ACHN (cell line): ENCODE data around the gene IGSF10.
A peak's percentile ranks its signal among the peaks of the same experiment; 100 is the strongest.

Source experiments
- DNase-seq: peaks from one replicate; pipeline ENCODE4 v3.0.0-alpha.2; 2015
- in situ Hi-C: cut with HindIII; loops from 2 replicates; pipeline ENCODE4 v1.10.0; 2017; ENCODE audit warnings: low sequenced_read_pairs, low pct_ligation_motif_present, low pct_unique_long_range_greater_than_20kb

Gene IGSF10

GRCh38 chr3:151430821-151431484 lies 29.9 kb downstream of the IGSF10 start:
- DNase-seq, result no peak
- in situ Hi-C loops, result no loop called here

GRCh38 chr3:151428386-151428785 lies 32.5 kb downstream of the IGSF10 start:
- no peak for DNase-seq
- in situ Hi-C loops, result no loop called here

- DNase-seq, result no peak
- in situ Hi-C loops, result no loop called here
These were observed 34.6 kb downstream of the IGSF10 start for GRCh38 chr3:151426341-151426657.

- peak; percentile 10 for DNase-seq
- in situ Hi-C loops, result no loop called here
These were observed 35.1 kb downstream of the IGSF10 start for GRCh38 chr3:151425627-151426340.

GRCh38 chr3:151423091-151423490 lies 37.8 kb downstream of the IGSF10 start:
- in situ Hi-C loops, result no loop called here

GRCh38 chr3:151421938-151422337 lies 38.9 kb downstream of the IGSF10 start:
- no peak for DNase-seq
- in situ Hi-C loops, result no loop called here

More at GRCh38 chr3:151423091-151423490, 37.8 kb downstream of the IGSF10 start:
- DNase-seq, result no peak

GRCh38 chr3:151419806-151420205 lies 41.1 kb downstream of the IGSF10 start:
- in situ Hi-C loops, result no loop called here
- DNase-seq, result no peak

- in situ Hi-C loops, result no loop called here
- no peak for DNase-seq
These were observed 45.6 kb downstream of the IGSF10 start for GRCh38 chr3:151415289-151415688.

GRCh38 chr3:151412989-151413388 lies 47.9 kb downstream of the IGSF10 start:
- DNase-seq, result no peak
- in situ Hi-C loops, result no loop called here
